WTC11 (cell line): ENCODE results near the gene LRP1.

Experiments
- ATF2 ChIP-seq: sonication (generic); formaldehyde crosslinking; IDR thresholded peaks from 2 replicates; pipeline ENCODE4 v1.8.1; 2022; ENCODE audit warnings: low read depth, missing genetic modification reagents, borderline replicate concordance
- GRHL2 ChIP-seq: fragments of 250-450 bp; sonication (Bioruptor Pico); IDR thresholded peaks from 2 replicates; pipeline ENCODE4 v1.8.0; 2022; ENCODE audit warnings: mild to moderate bottlenecking, moderate library complexity; ENCODE audit not compliant: insufficient replicate concordance, severe bottlenecking
- OVOL2 ChIP-seq: fragments of 250-450 bp; sonication (Bioruptor Pico); IDR thresholded peaks from 2 replicates; pipeline ENCODE4 v1.9.0; 2021; ENCODE audit warnings: mild to moderate bottlenecking, borderline replicate concordance
- RELA ChIP-seq: sonication (generic); formaldehyde crosslinking; IDR thresholded peaks from 2 replicates; pipeline ENCODE4 v1.8.1; 2022; ENCODE audit warnings: missing genetic modification reagents, mild to moderate bottlenecking, borderline replicate concordance
- SMAD4 ChIP-seq: sonication (generic); formaldehyde crosslinking; IDR thresholded peaks from 2 replicates; pipeline ENCODE4 v1.8.0; 2022; ENCODE audit warnings: mild to moderate bottlenecking, missing genetic modification reagents
- SP1 ChIP-seq: sonication (generic); formaldehyde crosslinking; conservative IDR thresholded peaks from 2 replicates; pipeline ENCODE4 v1.8.1; 2022; ENCODE audit warnings: missing genetic modification reagents
- TEAD4 ChIP-seq: sonication (generic); formaldehyde crosslinking; IDR thresholded peaks from 2 replicates; pipeline ENCODE4 v1.8.0; 2022; ENCODE audit warnings: mild to moderate bottlenecking, missing genetic modification reagents
- USF1 ChIP-seq: sonication (generic); formaldehyde crosslinking; IDR thresholded peaks from 2 replicates; pipeline ENCODE4 v1.8.0; 2022; ENCODE audit warnings: mild to moderate bottlenecking, missing genetic modification reagents
- ZBTB21 ChIP-seq: sonication (generic); formaldehyde crosslinking; IDR thresholded peaks from 2 replicates; pipeline ENCODE4 v1.8.1; 2023; ENCODE audit warnings: mild to moderate bottlenecking, missing genetic modification reagents, borderline replicate concordance
- ZNF423 ChIP-seq: fragments of 250-450 bp; sonication (Bioruptor Pico); IDR thresholded peaks from 2 replicates; pipeline ENCODE4 v2.1.2; 2022; ENCODE audit warnings: mild to moderate bottlenecking, moderate library complexity
- TF ChIP-seq, protein P1 (sequence below): fragments of 200-600 bp; IDR thresholded peaks from 2 replicates; pipeline ENCODE4 v1.8.0; 2022; ENCODE audit warnings: antibody characterized with exemption
- TF ChIP-seq, protein P2 (sequence below): sonication (generic); formaldehyde crosslinking; IDR thresholded peaks from 2 replicates; pipeline ENCODE4 v1.8.1; 2023; ENCODE audit warnings: mild to moderate bottlenecking, missing genetic modification reagents
- TF ChIP-seq, protein P3 (sequence below): sonication (generic); formaldehyde crosslinking; IDR thresholded peaks from 2 replicates; pipeline ENCODE4 v1.8.0; 2022; ENCODE audit warnings: mild to moderate bottlenecking, missing genetic modification reagents

DNA sequence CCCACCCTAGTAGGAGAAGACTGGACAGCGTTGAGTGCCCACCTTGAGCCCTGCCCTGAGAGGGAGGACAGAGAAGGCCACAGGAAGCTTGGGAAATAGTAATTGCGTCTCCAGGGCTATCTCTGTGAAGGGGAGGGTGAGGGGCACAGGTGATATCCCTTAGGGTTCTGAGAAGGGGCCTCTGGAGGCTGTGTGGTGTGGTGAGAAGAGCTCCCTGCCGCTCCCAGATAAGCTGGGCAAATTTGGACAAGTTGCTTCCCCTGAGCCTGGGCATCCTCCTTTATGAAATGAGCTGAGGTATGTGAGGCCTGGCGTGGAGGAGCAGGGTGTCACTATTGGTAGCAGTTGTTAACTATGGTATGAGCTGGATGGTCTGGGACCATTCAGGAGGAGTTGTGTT, 42.6 kb downstream of the LRP1 start:
- no peak for TF ChIP-seq RELA (CRISPR knock-in tag)
- TF ChIP-seq, protein P1, sequence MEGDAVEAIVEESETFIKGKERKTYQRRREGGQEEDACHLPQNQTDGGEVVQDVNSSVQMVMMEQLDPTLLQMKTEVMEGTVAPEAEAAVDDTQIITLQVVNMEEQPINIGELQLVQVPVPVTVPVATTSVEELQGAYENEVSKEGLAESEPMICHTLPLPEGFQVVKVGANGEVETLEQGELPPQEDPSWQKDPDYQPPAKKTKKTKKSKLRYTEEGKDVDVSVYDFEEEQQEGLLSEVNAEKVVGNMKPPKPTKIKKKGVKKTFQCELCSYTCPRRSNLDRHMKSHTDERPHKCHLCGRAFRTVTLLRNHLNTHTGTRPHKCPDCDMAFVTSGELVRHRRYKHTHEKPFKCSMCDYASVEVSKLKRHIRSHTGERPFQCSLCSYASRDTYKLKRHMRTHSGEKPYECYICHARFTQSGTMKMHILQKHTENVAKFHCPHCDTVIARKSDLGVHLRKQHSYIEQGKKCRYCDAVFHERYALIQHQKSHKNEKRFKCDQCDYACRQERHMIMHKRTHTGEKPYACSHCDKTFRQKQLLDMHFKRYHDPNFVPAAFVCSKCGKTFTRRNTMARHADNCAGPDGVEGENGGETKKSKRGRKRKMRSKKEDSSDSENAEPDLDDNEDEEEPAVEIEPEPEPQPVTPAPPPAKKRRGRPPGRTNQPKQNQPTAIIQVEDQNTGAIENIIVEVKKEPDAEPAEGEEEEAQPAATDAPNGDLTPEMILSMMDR = no peak
- TF ChIP-seq, protein P2, sequence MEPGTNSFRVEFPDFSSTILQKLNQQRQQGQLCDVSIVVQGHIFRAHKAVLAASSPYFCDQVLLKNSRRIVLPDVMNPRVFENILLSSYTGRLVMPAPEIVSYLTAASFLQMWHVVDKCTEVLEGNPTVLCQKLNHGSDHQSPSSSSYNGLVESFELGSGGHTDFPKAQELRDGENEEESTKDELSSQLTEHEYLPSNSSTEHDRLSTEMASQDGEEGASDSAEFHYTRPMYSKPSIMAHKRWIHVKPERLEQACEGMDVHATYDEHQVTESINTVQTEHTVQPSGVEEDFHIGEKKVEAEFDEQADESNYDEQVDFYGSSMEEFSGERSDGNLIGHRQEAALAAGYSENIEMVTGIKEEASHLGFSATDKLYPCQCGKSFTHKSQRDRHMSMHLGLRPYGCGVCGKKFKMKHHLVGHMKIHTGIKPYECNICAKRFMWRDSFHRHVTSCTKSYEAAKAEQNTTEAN (CRISPR knock-in tag) = no peak
- TF ChIP-seq SP1 (CRISPR knock-in tag) = no peak
- TF ChIP-seq, protein P3, sequence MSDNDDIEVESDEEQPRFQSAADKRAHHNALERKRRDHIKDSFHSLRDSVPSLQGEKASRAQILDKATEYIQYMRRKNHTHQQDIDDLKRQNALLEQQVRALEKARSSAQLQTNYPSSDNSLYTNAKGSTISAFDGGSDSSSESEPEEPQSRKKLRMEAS (CRISPR knock-in tag) = no peak
- no peak for TF ChIP-seq ZBTB21 (CRISPR knock-in tag)
- no peak for TF ChIP-seq TEAD4 (CRISPR knock-in tag)
- no peak for TF ChIP-seq GRHL2 (CRISPR knock-in tag)
- TF ChIP-seq USF1 (CRISPR knock-in tag) = no peak
- TF ChIP-seq ZNF423 (CRISPR knock-in tag) = no peak
- no peak for TF ChIP-seq SMAD4
- TF ChIP-seq OVOL2 (CRISPR knock-in tag) = no peak
- no peak for TF ChIP-seq ATF2 (CRISPR knock-in tag)
